Stimulated activated CD4-positive, alpha-beta T cell treated with anti-CD3 and anti-CD28 coated beads, Interleukin-12 subunit alpha, Interleukin-12 subunit beta, amount 100 ng/mL, for 48 hours (primary cell): ENCODE results near the gene STEAP4.

Source experiments
- DNase-seq, 3 donors: peaks; one replicate each; pipeline ENCODE4 v3.0.0-alpha.2; 2020; ENCODE audit warnings: low read depth in 2 of 3, low spot score in 1 of 3

The STEAP4 gene

GRCh38 chr7:88223265-88223664, 83.4 kb downstream of the STEAP4 start:
- no peak for DNase-seq
